Lower leg skin (tissue), 3 donors: ENCODE measurements around the gene ELOVL3.

Experiments used
- POLR2A ChIP-seq, 2 donors: fragments of 450-650 bp; IDR thresholded peaks; one replicate each; pipeline ENCODE4 v1.6.1; 2016 to 2017; ENCODE audit warnings: antibody characterized with exemption in 2 of 2, mild to moderate bottlenecking in 1 of 2, moderate library complexity in 1 of 2
- TF ChIP-seq, protein P1 (sequence below), 3 donors: fragments of 450-650 bp; IDR thresholded peaks; one replicate each; pipeline ENCODE4 v1.5.1; 2016; ENCODE audit warnings: antibody characterized with exemption in 3 of 3, mild to moderate bottlenecking in 3 of 3, moderate library complexity in 2 of 3

DNA sequence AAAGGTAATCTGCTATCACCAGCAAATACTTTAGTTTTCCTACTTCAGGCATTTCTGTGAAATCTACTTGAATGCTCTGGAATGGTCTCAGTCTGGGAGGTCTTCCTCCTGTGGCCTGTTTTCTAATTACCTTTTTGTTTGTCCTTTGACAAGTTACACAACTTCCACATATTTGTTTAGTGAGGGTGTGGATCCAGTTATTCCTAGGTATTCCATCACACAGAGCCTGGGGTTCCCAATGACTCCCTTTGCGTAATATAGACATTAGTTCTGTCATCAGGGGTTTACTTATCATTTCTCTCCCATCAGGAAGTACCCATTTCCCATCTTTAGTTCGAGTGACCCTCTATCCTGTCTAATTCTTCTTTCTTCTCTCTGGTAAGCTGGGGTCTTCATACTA is 28.1 kb upstream of the ELOVL3 start:
- TF ChIP-seq, protein P1, sequence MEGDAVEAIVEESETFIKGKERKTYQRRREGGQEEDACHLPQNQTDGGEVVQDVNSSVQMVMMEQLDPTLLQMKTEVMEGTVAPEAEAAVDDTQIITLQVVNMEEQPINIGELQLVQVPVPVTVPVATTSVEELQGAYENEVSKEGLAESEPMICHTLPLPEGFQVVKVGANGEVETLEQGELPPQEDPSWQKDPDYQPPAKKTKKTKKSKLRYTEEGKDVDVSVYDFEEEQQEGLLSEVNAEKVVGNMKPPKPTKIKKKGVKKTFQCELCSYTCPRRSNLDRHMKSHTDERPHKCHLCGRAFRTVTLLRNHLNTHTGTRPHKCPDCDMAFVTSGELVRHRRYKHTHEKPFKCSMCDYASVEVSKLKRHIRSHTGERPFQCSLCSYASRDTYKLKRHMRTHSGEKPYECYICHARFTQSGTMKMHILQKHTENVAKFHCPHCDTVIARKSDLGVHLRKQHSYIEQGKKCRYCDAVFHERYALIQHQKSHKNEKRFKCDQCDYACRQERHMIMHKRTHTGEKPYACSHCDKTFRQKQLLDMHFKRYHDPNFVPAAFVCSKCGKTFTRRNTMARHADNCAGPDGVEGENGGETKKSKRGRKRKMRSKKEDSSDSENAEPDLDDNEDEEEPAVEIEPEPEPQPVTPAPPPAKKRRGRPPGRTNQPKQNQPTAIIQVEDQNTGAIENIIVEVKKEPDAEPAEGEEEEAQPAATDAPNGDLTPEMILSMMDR (IDR thresholded peaks at IDR 0.05): no peak
- no peak for TF ChIP-seq POLR2A (IDR thresholded peaks at IDR 0.05)
